Motor neuron (in vitro differentiated cells): Measurements from ENCODE around the gene FAM168A. TPM values are rescaled to one million over a fixed set of nuclear protein-coding genes. Genes with fewer than 3 reads are reported as not detected.
A peak's percentile ranks its signal among the peaks of the same experiment; 100 is the strongest.

Experiments used
- ATAC-seq, 8 experiments: fragments of 200-7000 bp; cut with Tn5 transposase; replicated peaks in 6 of 8; 2 replicates each; pipeline ENCODE4 v1.8.0; 2021; ENCODE audit warnings: mild to moderate bottlenecking in 8 of 8, moderate library complexity in 8 of 8
- H3K27ac ChIP-seq, 2 donors: fragments of 250-450 bp; sonication (Bioruptor Pico); 2 replicates each; pipeline ENCODE4 v1.9.0; 2021; ENCODE audit warnings: antibody characterized with exemption in 2 of 2, mild to moderate bottlenecking in 2 of 2, moderate library complexity in 1 of 2
- H3K4me1 ChIP-seq, 2 donors: fragments of 250-450 bp; sonication (Bioruptor Pico); replicated peaks in 1 of 2; 2 replicates each; pipeline ENCODE4 v1.6.1; 2021; ENCODE audit warnings: antibody characterized with exemption in 2 of 2, mild to moderate bottlenecking in 2 of 2, moderate library complexity in 1 of 2
- H3K4me3 ChIP-seq, 5 donors: fragments of 250-450 bp; sonication (Bioruptor Pico); 2 replicates each; pipeline ENCODE4 v1.9.0; 2021; ENCODE audit warnings: antibody characterized with exemption in 5 of 5, mild to moderate bottlenecking in 5 of 5, moderate library complexity in 4 of 5
- WGBS, 10 experiments: fragments of 450-650 bp; shearing (Covaris generic); methylation state at CpG; one replicate each; pipeline ENCODE4 v1.0.0; 2022; 5-methylcytosine and 5-hydroxymethylcytosine counted together
- in situ Hi-C, 9 experiments: fragments of 400-800 bp; cut with MboI; loops; one replicate each; pipeline ENCODE4 v1.15.0; 2021; ENCODE audit warnings: low sequenced_read_pairs in 9 of 9, low pct_unique_long_range_greater_than_20kb in 2 of 9; ENCODE audit not compliant: unreplicated experiment in 9 of 9
- total RNA-seq, 8 experiments: library from RNA; unstranded; fragments of 300-600 nt; gene quantifications; 2 replicates each; pipeline versions ENCODE4 v1.2.3 to v1.2.4, GENCODE V29; 2022

Gene FAM168A
- total RNA-seq, 8 experiments from 2014 or later = 33.2 to 82.3 (median 47.1) TPM

GRCh38 chr11:73380897-73381410, 217.0 kb downstream of the FAM168A start:
- peaks cover 25 to 48% of the 10 kb centered on the region in 2 donors for H3K4me1 ChIP-seq
- in situ Hi-C loops = loop anchor here in 1 of 9 experiments (25.0 kb wide), 1 partner anchor 281 kb away; no protein-coding TSS in a partner anchor
- WGBS, 10 experiments = 60 to 100% (median 100%) methylated on average over 1 to 2 of the region's 4 CpGs; no CpG with 5 or more reads in 4 of the 10 experiments
- H3K27ac ChIP-seq = no peak overlapping the region
- H3K4me3 ChIP-seq = no peak overlapping the region
- no peak for ATAC-seq

DNA sequence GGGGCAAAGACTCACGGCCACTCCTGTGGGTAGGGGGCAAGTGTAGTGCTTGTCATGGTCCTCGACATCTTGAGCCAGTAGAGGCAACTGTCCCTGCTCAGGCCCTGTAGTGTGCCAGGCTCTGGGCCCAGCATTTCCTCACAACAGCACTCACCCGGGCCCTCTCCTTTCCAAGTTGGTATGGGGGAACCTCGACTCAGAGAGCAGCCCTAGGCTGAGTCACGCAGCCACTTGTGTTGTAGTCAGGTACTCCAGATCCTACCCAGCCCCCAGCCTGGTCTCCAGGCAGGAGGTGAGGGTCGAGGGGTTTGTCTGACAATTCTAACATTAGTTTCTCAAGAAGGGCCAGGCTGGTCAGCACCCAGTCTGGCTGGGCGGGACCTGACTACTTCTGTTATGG, 217.6 kb downstream of the FAM168A start:
- Histone ChIP-seq H3K4me3 (no peak overlapping the region), H3K4me1 (peaks cover 21 to 45% of the 10 kb centered on the region in 2 donors), H3K27ac (no peak overlapping the region)
- no peak for ATAC-seq
- in situ Hi-C loops = loop anchor here in 1 of 9 experiments (25.0 kb wide), 1 partner anchor 282 kb away; no protein-coding TSS in a partner anchor
- 20 to 71% (median 50%) methylated on average over 1 to 4 of the region's 7 CpGs; no CpG with 5 or more reads in 5 of the 10 experiments for WGBS, 10 experiments

DNA sequence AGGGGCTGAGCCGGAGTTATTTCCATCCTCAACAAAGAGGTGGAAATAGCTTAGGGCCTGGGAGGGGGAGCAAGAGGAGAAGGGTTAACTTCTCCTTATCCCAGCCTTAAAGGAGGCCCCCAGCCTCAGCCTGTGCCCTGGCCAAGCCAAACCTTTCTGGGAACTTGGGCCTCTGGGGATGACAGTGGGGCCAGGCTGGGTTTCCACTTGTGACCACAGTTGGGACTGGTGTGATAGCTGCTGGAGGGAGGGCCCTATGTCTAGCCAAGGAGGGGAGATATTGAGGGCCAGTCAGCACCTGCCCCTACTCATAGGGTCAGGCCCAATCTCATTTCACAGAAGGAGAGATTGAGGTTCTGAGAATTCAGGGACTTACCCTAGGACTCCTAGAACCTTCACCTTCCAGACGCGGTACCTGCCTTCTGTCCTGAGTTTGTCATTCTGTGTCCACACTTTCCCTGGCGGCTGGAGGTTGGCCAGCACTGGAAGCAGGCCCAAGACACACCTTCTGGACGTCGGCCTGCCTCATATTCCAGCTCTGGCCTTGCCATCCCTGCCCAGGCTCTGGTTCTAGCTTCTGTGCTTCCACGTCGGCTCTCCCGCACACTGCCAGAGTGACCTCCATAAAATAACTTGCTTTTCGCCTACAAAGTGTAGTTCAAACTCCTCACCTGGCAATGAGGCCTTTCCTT, 218.6 kb downstream of the FAM168A start:
- 60 to 100% (median 96%) methylated on average over 1 to 8 of the region's 10 CpGs for WGBS, 10 experiments
- in situ Hi-C loops = loop anchor here in 1 of 9 experiments (25.0 kb wide), 1 partner anchor 283 kb away; no protein-coding TSS in a partner anchor
- no peak for ATAC-seq
- peaks cover 21 to 35% of the 10 kb centered on the region in 2 donors for H3K4me1 ChIP-seq
- no peak overlapping the region for H3K4me3 ChIP-seq
- no peak overlapping the region for H3K27ac ChIP-seq

DNA sequence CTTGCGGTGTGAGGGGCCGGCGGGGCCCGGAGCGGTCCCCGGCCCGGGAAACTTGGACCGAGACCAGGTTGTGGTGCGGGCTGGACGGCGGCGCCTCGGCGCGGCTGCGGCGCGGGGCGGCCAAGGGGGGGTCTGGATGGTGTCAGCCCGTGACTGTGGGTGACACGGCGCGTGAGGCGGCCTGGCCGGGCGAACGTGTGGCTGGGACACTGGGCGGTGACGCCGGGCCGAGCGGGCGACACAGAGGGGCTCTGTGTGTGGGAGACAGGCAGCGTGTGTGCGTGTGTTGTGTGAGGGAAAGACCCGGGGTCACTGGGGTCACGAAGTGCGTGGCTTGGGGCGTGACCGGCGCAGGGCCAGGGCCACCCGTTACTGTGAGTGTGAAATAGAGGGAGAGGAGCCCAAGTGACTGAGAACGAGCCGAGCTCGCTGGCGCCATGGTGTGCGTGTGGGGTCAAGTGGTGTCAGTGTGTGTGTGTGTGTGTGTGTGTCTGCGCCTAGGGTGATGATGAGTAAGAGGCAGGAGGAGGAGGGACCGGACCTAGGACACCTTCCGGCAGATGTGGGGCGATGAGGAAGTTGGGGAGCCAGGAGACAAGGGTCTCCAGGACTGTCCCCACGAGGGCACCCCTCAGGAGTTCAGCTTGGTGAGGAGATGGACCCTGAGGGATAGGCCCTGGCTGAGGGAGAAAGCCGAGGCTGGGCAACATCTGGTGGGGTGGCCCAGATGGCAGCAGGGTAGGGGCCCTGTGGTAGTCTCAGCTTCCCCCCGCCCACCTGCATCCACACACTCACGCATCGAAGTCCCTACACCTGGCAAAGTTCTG, 220.9 kb downstream of the FAM168A start:
- 0 to 7% (median 0%) methylated on average over 2 to 16 of the region's 56 CpGs; no CpG with 5 or more reads in 5 of the 10 experiments for WGBS, 10 experiments
- Histone ChIP-seq H3K27ac (peak overlapping the region; percentile 28 to 64), H3K4me1 (peaks cover 7 to 16% of the 10 kb centered on the region in 2 donors), H3K4me3 (peak overlapping the region; percentile 49 to 77 (median 51))
- in situ Hi-C loops = loop anchor here in 1 of 9 experiments (25.0 kb wide), 1 partner anchor 285 kb away; no protein-coding TSS in a partner anchor
- ATAC-seq = peak; percentile 9 to 57 (median 41)

- in situ Hi-C loops = loop anchor here in 1 of 9 experiments (25.0 kb wide), 1 partner anchor 286 kb away; no protein-coding TSS in a partner anchor
- 0 to 60% (median 1%) methylated on average over 1 to 11 of the region's 96 CpGs; no CpG with 5 or more reads in 6 of the 10 experiments for WGBS, 10 experiments
- peaks cover 7 to 13% of the 10 kb centered on the region in 2 donors for H3K4me1 ChIP-seq
- peak within 1 kb of the TSS; percentile 49 to 77 (median 51) for H3K4me3 ChIP-seq
- peak; percentile 84 to 94 (median 86) for ATAC-seq
- H3K27ac ChIP-seq = peak within 1 kb of the TSS; percentile 28 to 64
Observed at GRCh38 chr11:73376160-73376802, 221.6 kb downstream of the FAM168A start, which contains the start of gene RELT. Gene RELT, plus strand, starts transcription at chr11:73376399. Its CDS starts 12,738 bp downstream, at chr11:73389137.

GRCh38 chr11:73375830-73376159, 222.1 kb downstream of the FAM168A start:
- Histone ChIP-seq H3K4me1 (peaks cover 7 to 10% of the 10 kb centered on the region in 2 donors), H3K4me3 (peak overlapping the region; percentile 49 to 77 (median 51)), H3K27ac (no peak overlapping the region)
- WGBS, 10 experiments = 0 to 61% (median 20%) methylated on average over 1 to 4 of the region's 6 CpGs; no CpG with 5 or more reads in 6 of the 10 experiments
- in situ Hi-C loops = loop anchor here in 1 of 9 experiments (25.0 kb wide), 1 partner anchor 287 kb away; no protein-coding TSS in a partner anchor
- ATAC-seq = no peak

- H3K4me3 ChIP-seq = no peak overlapping the region
- ATAC-seq = no peak
- WGBS, 10 experiments = 80 to 100% (median 88%) methylated on average over 1 to 4 of the region's 4 CpGs; no CpG with 5 or more reads in 5 of the 10 experiments
- peaks cover 7 to 10% of the 10 kb centered on the region in 2 donors for H3K4me1 ChIP-seq
- no peak overlapping the region for H3K27ac ChIP-seq
- in situ Hi-C loops = no loop called here
Observed at GRCh38 chr11:73374151-73374550, 223.8 kb downstream of the FAM168A start.

GRCh38 chr11:73372375-73372993, 225.4 kb downstream of the FAM168A start:
- H3K4me3 ChIP-seq = no peak overlapping the region
- ATAC-seq = no peak
- WGBS, 10 experiments = 20 to 100% (median 65%) methylated on average over 1 to 4 of the region's 6 CpGs; no CpG with 5 or more reads in 4 of the 10 experiments
- in situ Hi-C loops = no loop called here
- H3K27ac ChIP-seq = no peak overlapping the region
- H3K4me1 ChIP-seq = peaks cover 3 to 6% of the 10 kb centered on the region in 2 donors

DNA sequence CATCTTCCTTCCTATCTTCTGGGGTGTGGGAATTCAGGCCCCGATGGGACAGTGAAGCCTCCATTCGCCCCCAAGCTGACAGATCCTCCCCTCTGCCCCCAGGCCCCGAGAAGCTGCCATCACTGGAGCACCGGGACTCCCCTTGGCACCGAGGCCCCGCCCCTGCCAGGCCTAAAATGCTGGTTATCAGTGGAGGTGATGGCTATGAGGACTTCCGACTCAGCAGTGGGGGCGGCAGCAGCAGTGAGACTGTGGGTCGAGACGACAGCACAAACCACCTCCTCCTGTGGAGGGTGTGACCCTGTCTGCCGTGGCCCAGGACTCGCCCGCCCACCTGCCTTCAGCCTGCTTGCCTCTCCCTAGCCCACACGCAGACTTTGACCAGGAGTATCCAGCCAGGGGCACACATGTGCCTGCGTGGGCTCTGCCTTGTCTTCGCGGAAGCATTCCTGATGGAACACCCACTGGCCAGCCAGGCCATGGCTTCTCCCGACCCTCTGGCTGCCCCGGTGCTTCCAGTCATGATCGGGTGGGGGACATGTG, 230.4 kb downstream of the FAM168A start:
- ATAC-seq = peak in 1 of 8 experiments; percentile 7

DNA sequence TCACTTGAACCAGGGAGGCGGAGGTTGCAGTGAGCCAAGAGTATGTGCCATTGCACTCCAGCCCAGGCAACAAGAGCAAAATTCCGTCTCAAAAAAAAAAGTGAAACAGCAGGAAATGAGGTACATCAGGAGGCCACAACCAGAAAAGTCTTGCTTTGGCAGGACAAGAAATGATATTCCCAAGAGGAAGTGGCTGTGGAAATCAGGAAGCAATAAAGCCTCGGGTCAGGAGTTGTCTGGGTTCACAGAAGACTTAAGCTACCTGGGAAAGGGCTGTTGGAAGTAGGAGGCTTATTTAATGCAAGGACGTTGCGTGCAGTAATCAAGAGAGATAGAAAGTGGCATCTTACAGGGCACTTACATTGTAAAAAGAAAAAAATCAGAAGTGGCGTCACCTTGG, 231.0 kb downstream of the FAM168A start:
- H3K4me3 ChIP-seq = no peak overlapping the region
- H3K27ac ChIP-seq = no peak overlapping the region
- 20 to 98% (median 90%) methylated on average over 1 to 6 of the region's 6 CpGs for WGBS, 10 experiments
- H3K4me1 ChIP-seq = peaks cover 0 to 2% of the 10 kb centered on the region in 2 donors
- no peak for ATAC-seq
- in situ Hi-C loops = no loop called here

More for the DNA sequence above, 230.4 kb downstream of the FAM168A start:
- Histone ChIP-seq H3K4me1 (no peaks in the 10 kb centered on the region), H3K27ac (no peak overlapping the region), H3K4me3 (no peak overlapping the region)
- 60 to 89% (median 76%) methylated on average over 2 to 7 of the region's 20 CpGs; no CpG with 5 or more reads in 6 of the 10 experiments for WGBS, 10 experiments
- in situ Hi-C loops = no loop called here

DNA sequence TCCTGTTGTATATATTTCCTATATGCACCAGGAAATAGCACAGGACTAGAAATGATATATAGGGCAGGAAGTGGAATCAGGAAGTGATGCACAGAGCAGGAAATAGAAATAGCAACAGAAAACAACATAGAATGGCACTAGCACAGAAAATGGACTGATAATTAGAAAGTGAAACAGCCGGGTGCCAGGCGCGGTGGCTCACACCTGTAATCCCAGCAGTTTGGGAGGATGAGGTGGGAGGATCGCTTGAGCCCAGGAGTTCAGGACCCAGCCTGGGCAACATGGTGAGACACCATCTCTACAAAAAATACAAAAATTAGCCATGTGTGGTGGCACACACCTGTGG, 231.7 kb downstream of the FAM168A start:
- Histone ChIP-seq H3K27ac (no peak overlapping the region), H3K4me1 (peaks cover 0 to 4% of the 10 kb centered on the region in 2 donors), H3K4me3 (no peak overlapping the region)
- 80 to 100% (median 94%) methylated on average over 1 to 4 of the region's 4 CpGs for WGBS, 10 experiments
- ATAC-seq = no peak
- in situ Hi-C loops = no loop called here
